Osteoblast (primary cell): ENCODE results near the gene ATP2B2. TPM values are rescaled to one million over a fixed set of nuclear protein-coding genes. Genes with fewer than 3 reads are reported as not detected.

Experiments
- DNase-seq: peaks from one replicate; pipeline ENCODE4 v3.0.0; 2011; ENCODE audit warnings: low spot score, mixed read lengths; ENCODE audit not compliant: insufficient read length; ENCODE audit errors: missing footprints
- H2AFZ ChIP-seq: 2 replicates; pipeline ENCODE4 v1.6.0; 2011; ENCODE audit warnings: mild to moderate bottlenecking, low read length
- H3K27ac ChIP-seq: 2 replicates; pipeline ENCODE4 v1.5.1; 2011; ENCODE audit warnings: mild to moderate bottlenecking, low read depth, low read length, moderate library complexity
- H3K27me3 ChIP-seq: 2 replicates; pipeline ENCODE4 v1.6.0; 2012; ENCODE audit warnings: mild to moderate bottlenecking, control low read depth, inconsistent platforms, low read length, moderate library complexity; ENCODE audit not compliant: insufficient read depth
- H3K36me3 ChIP-seq: 2 replicates; pipeline ENCODE4 v1.5.1; 2011; ENCODE audit warnings: mild to moderate bottlenecking, low read length, control low read depth, moderate library complexity; ENCODE audit not compliant: insufficient read depth
- H3K4me1 ChIP-seq: 2 replicates; pipeline ENCODE4 v1.5.1; 2011; ENCODE audit warnings: mild to moderate bottlenecking, low read length, control low read depth, moderate library complexity; ENCODE audit not compliant: insufficient read depth
- H3K4me2 ChIP-seq: 2 replicates; pipeline ENCODE4 v1.6.0; 2011; ENCODE audit warnings: mild to moderate bottlenecking, low read length; ENCODE audit not compliant: insufficient read depth
- H3K4me3 ChIP-seq: fragments of 200-600 bp; sonication (generic); 3 replicates; pipeline ENCODE4 v1.5.1; 2012; ENCODE audit warnings: mild to moderate bottlenecking, low read length, inconsistent platforms; ENCODE audit not compliant: insufficient read depth
- H3K79me2 ChIP-seq: 2 replicates; pipeline ENCODE4 v1.6.0; 2012; ENCODE audit warnings: mild to moderate bottlenecking, low read length, control low read depth, inconsistent platforms; ENCODE audit not compliant: insufficient read depth
- H3K9me3 ChIP-seq: 2 replicates; pipeline ENCODE4 v1.5.1; 2011; ENCODE audit warnings: low read depth, low read length, control low read depth
- H4K20me1 ChIP-seq: 2 replicates; pipeline ENCODE4 v1.6.0; 2012; ENCODE audit warnings: mild to moderate bottlenecking, low read length, control low read depth; ENCODE audit not compliant: insufficient read depth
- small RNA-seq: library from RNA; depleted of rRNA; stranded (forward); fragments of <200 nt; gene quantifications from one replicate; pipeline ENCODE3, GENCODE V24; 2012
- total RNA-seq: library from RNA; depleted of rRNA; stranded (reverse); fragments of >200 nt; gene quantifications from 2 replicates; pipeline ENCODE4 v1.2.3, GENCODE V29; 2012
- TF ChIP-seq, protein P1 (sequence below): IDR thresholded peaks from 2 replicates; pipeline ENCODE4 v1.5.1; 2011; ENCODE audit warnings: mild to moderate bottlenecking, low read depth, low read length, moderate library complexity; ENCODE audit errors: extremely low read depth

The ATP2B2 gene
- total RNA-seq, 1 donor = not detected

DNA sequence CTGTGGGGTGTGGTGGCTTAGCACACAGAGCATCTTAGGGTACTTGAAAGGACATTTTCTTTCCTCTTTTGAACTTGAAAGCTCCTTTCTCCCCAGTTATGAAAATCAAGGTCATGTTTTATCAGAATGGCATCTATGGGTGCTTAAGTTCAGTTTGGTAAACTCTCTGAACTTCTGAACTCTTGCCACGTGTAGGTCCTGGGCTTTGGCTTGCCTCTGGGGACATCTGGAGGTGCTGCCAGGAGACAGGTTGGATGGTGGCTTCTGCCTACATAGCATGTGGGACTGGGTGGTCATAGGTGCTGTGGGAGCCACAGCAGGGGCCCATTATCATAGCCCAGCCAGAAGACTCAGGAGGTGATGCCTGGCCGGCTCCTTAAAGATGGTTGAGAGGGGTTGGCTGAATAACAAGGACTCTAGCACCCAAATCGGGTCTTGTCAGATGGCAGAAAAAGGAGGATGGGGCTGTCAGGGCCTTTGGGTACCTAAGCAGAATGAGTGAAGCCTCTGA is 228.2 kb downstream of the ATP2B2 start:
- H3K4me2 ChIP-seq = no peak overlapping the region
- peaks cover 7% of the 10 kb centered on the region for H3K4me1 ChIP-seq
- TF ChIP-seq, protein P1, sequence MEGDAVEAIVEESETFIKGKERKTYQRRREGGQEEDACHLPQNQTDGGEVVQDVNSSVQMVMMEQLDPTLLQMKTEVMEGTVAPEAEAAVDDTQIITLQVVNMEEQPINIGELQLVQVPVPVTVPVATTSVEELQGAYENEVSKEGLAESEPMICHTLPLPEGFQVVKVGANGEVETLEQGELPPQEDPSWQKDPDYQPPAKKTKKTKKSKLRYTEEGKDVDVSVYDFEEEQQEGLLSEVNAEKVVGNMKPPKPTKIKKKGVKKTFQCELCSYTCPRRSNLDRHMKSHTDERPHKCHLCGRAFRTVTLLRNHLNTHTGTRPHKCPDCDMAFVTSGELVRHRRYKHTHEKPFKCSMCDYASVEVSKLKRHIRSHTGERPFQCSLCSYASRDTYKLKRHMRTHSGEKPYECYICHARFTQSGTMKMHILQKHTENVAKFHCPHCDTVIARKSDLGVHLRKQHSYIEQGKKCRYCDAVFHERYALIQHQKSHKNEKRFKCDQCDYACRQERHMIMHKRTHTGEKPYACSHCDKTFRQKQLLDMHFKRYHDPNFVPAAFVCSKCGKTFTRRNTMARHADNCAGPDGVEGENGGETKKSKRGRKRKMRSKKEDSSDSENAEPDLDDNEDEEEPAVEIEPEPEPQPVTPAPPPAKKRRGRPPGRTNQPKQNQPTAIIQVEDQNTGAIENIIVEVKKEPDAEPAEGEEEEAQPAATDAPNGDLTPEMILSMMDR = no peak
- H3K9me3 ChIP-seq = no peaks in the 10 kb centered on the region
- peaks cover 54% of the 10 kb centered on the region for H3K79me2 ChIP-seq
- DNase-seq = no peak
- no peak overlapping the region for H3K27ac ChIP-seq
- no peak overlapping the region for H3K4me3 ChIP-seq
- H3K27me3 ChIP-seq = no peaks in the 10 kb centered on the region
- H4K20me1 ChIP-seq = peaks cover 22% of the 10 kb centered on the region
- H3K36me3 ChIP-seq = peaks cover 41% of the 10 kb centered on the region
- no peak overlapping the region for H2AFZ ChIP-seq

- peaks cover 22% of the 10 kb centered on the region for H4K20me1 ChIP-seq
- H3K27ac ChIP-seq = no peak overlapping the region
- no peaks in the 10 kb centered on the region for H3K27me3 ChIP-seq
- no peak overlapping the region for H3K4me3 ChIP-seq
- no peak overlapping the region for H3K4me2 ChIP-seq
- TF ChIP-seq, protein P1 = no peak
- H3K4me1 ChIP-seq = no peaks in the 10 kb centered on the region
- peaks cover 41% of the 10 kb centered on the region for H3K36me3 ChIP-seq
- H3K9me3 ChIP-seq = no peaks in the 10 kb centered on the region
- no peak overlapping the region for H2AFZ ChIP-seq
- no peak for DNase-seq
- peaks cover 79% of the 10 kb centered on the region for H3K79me2 ChIP-seq
Measured at GRCh38 chr3:10274601-10275000, 230.8 kb downstream of the ATP2B2 start.

Small RNA genes within 50 kb of the gene (small RNA-seq; reads per million reads assigned to genes)
- gene MIR378B (2.2 reads per million, percentile 68 among the genes with 10 or more reads in this experiment), gene MIR885 (0.30 reads per million), gene RF02126 (not detected)

Other genes starting within 250 kb of the ATP2B2 start
- under 0.01 TPM in 1 of 2 replicates, not detected in the other for gene GHRL, start 212.6 kb downstream of the ATP2B2 start, total RNA-seq
- 201 and 204 TPM in 2 replicates for gene SEC13, start 184.5 kb downstream of the ATP2B2 start, total RNA-seq